Stimulated activated CD4-positive, alpha-beta T cell treated with anti-CD3 and anti-CD28 coated beads, Interleukin-15, amount 100 ng/mL, for 1 hour (primary cell): ENCODE data around the gene HRH1.
"Not testable (repeated sequence)": the region's sequence is repeated elsewhere in the genome, so short reads cannot be mapped to it uniquely, and the experiment has no call there.

Experiments
- DNase-seq, 2 donors: peaks; one replicate each; pipeline ENCODE4 v3.0.0-alpha.2; 2020; ENCODE audit warnings: low read depth in 1 of 2, low spot score in 1 of 2

HRH1 gene

DNA sequence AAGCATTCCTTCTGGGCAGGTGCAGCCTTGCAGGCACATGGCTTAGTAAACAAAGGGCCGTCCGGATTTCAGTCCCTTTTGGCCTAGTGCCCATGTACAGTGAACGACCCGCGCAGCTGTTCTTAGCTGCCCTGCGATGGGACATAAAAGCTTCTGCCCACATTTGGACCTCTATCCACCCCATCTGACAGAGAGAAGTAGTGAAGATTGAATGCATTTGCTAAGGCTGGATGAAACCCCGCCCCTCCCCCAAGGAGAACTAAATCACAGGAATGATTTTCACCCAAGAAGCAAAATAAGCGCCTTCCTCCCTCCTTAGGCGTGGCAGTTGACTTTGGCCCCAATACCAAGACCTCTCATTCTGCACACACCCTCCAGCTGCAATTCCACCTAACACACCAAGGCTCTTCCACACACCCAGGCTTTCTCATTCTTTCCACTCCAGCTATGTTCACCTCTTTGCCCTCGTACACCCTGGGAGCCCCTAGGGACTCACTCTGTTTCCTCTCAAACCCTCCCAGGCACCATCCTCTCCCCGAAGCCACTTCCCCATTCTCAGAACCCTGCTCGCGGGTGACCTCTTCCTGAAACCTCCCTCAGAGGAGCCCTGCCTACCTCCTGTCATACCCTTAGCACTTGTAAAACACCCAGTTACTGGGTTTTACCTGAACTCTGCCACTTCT is 14.1 kb upstream of the HRH1 start:
- DNase-seq = no peak

DNA sequence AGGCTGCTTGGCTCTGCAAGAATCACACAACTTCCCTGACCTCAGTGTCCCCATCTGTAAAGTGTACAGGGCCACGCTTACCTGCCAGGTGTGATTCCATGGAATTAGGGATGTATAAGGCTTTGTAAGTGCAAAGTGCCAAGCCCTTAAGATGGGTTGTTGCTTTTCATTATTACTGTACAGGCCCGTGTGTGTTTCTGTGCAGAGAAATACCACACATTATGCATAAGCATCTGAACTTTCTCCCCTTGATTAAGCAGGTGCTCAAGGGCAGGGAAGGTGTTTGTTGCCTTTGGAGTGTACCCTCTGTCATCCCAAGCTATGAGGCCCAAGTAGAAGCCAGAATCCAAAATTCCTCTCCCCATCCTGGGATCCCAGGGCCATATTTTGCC is 13.6 kb upstream of the HRH1 start:
- DNase-seq = no peak

DNA sequence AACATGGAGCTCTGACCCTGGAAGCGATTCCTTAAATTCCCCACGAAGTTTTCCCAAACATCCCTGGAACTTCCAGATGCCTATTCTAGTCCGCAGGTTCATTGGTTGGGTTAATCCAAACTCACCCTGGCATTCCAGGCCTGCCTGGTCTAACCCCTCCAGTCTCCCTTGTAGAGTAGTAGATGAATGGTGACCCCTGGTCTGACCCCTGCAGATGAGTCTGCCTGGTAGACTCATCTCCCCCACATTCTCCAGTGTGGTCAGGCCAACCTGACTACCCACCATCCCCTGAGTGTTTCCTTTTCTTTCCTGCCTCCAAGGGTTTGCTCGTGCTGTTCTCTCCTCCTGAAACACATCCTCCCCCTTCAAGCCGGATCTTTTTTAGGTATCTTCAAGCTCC is 10.8 kb upstream of the HRH1 start:
- no peak for DNase-seq

DNA sequence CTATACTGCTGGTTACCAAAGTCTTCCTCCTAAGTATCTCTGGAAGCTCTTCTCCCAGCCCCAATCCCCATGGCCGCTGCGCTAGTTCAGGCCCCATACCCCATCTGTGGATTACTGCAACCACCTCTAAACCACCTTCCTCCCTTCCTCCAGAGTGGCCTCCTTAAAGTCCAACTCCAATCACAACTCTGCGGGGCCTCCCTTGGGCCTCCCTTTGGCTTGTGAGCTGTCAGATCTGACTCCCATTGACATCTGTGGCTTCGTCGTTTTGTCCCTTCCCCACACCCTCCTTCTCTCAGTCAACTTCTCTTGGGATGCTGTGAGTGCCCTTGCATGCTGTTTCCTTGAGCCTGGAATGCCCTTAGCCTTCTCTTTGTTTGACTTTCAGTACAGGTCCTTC is 9.3 kb upstream of the HRH1 start:
- DNase-seq = no peak

DNA sequence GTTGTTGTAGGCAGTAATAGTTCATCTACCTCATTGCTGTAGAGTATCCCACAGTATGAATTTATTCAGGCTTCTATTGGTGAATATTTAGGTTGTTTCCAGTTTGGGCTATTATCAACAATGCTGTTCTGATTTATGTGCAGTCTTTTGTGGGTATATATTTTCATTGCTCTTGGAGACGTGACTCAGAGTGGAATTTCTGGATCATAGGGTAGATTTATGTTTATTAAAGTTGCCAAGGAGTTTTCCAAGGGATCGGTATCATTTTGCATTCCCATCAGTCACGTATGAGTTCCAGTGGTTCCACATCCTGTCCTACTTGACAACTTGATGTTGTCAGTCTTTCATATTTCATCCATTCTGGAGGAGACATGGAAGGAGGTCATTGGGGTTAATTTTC is 8.4 kb upstream of the HRH1 start:
- no peak for DNase-seq

DNA sequence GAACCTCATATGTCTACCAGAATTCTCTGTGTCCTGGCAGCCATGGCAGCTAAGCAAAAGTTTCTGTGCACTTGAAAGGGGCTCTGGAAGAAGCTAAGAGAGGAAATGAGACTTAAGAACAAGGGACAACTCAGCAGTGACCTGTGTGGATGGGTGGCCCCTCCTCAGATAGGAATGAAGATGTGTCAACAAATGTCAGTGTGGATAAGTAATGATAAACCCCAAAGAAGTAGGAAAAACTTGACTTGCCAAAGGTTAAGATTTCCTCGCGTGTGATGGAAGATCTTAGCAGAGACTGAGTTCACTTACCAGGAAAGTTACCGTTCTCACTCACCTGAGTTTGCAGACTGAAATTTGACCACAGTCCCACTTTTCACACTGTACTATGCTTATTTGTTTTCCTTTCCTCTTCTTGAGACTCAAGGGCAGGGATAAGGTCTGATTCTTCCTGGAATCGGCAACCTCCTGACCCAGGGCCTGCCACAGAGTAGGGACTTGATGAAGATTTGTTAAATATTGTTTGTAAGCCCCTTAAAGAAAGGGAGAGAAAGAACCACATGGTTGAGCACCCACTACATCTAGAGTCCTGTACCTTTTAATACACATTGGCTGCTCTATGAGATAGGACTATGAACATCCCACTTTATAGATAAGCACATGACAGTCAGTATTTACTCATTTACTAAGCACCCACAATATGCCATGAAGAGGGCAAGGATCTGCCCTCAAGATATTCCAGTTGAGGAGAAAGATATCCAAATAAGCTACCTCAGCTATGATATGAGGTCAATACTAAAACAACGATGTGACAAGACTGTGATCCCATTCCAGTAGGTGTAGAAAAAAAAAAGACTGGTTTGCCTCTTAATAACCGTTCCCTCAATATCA is 7.3 kb upstream of the HRH1 start:
- DNase-seq = no peak

DNA sequence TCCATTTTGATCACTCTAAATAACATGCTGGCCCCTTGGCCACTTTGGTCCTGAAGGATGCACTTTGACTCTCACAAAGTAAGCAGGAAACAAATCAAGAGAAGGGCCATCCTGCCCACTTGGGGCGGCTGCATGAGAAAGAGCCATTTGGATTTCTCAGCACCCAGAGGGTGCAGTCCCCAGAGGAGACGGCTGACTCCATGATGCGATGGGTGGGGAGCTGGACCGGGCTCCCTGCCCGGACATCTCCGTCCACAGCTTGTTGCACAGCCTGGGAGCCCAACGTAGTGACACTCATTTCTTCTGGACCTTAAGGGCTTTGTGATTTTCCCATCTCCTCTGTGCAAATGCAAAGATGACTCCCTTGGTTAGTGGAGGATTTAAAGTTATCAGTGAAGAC is 4.0 kb upstream of the HRH1 start:
- DNase-seq = no peak

DNA sequence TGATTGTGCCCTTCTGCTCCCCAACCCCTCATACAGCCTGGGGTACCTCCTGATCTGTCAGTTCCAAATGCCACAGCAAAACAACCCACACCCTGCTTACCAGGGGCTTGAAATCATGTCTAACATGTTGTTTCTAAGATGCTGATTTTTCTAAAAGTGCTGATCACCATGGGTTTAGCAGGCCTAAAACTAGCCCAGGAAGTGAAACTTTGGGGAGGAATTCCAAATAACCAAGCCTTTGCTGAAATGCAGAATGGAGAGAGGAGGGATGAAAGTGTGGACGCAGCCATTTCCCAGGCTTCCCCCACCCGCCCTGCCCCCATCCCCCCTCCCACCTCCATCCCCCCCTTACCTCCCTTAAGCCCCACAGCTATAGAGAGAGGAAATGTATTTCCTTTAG is 2.0 kb upstream of the HRH1 start:
- DNase-seq = no peak

DNA sequence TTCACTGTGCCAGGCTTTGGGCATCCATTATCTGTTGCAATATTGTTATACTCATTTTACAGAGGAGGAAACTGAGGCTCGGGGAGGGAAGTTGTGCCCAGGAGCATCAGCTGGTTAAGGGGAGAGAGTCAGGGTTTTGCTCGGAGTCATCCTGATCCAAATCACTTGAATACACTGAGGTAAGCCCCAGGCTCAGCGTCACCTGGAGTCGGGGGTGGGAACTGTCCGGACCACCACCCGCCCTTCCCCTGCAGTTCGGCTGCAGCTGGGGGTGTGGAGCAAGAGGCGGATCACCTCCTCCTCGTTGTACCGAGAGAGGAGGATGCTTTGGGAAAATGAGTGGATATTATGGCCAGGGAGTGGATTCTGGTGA is 646 bp downstream of the HRH1 start:
- DNase-seq = no peak

DNA sequence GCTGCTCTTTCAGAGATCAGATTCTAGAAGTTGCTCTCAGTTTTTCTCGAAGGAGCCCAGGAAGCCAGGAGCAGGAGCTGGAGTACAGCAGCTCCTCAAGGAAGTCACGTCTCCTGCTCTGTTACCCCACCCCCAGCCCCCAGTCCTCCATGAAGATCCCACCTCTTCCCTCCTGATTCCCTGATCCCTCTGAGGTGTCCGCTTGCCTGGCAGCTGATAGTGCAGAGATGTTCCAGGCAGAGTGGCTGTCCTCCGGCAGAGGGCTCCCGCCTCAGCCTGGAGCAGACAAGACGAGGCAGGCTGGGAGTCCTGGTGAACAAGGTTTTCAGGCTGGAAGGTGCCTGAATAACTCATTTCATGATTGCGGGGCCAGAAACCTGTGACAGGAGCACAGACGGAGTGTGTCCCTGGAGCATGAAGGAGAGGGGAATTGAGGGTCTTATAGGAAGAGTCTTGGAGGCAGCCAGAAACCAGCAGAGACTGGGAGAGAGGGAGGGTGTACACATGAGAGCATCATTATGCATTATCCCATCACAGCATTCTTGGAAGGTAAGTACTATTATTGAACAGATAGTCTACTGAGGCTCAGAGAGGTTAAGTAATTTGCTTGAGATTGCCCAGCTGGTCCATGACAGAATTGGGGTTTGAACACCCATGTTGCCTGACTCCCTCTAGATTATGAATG is 1.2 kb downstream of the HRH1 start:
- DNase-seq = no peak

DNA sequence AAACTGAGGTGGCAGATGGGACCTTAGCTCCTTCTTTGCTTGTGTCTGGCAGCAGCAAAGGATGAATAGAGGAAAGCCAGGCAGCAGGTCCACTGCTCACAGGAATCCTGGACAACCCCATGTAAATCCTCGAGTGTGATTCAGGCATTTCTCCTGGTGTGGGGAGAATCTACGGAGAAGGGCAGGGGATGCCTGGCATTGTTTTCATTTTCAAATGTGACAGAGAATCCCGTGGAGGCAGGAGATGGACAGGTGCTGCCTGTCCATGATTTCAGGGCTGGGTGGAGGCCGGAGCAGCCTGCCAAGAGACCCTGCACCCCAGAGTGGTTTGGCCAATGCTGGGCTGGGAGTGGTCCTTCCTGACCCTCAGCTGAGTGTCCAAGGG is 1.7 kb downstream of the HRH1 start:
- no peak for DNase-seq

DNA sequence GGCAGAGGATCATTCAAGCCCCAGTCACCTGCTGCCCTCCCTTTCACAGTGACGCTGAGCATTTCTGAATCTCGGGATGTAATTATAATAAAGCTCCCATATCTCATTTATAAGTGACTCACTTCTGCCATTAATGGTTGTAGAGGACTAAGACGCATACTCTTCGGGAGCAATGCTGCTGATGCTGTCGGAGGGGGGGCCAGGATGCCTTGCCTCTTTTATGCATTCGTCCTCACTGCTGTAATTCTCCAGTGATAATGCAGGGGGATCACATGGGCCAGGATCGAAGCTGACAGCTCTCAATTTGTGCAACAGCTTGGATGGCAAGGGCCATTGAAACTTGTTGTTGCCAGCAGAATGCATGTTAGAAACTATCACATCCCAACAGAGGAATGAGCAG is 3.1 kb downstream of the HRH1 start:
- DNase-seq = no peak

DNA sequence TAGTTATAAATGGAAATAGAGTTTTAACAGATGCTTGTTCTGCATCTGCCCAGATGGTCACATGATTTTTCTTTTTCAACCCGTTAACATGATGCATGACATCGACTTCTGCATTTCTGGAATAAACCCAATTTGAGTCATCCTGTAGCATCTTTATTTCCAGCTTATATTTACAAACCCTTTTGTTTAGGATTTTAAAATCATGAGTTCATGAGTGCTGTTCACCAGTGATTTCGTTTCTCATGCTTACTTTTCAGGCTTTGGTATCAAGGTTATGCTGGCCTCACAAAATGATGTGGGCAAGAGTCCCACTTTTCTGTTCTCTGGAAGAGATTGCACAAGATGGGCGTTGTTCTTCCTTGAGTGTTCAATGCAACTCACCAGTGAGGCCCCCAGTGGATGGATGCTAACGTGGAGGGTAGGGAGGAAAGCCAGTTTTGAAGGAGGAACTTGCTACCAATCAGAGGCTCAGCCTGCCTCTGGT is 5.2 kb downstream of the HRH1 start:
- no peak for DNase-seq

DNA sequence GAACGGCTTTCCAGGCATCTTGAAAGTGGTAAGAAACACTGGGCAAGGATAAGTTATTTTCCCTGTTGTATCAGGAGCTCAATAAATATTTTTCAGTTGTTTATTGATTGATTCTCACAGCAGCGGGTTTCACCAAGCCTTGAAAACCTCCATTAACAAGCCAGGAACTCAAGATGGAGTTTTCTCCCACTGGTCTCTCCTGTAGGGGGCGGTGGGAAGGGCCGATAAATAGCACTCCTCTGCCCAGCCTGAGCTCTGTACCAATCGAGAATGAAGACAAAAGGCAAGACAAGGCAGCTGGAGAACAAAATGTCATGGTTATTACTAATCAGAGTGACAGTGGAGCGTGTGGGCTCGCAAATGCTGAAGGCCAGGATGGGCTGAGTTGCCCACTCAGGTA is 7.4 kb downstream of the HRH1 start:
- no peak for DNase-seq

DNA sequence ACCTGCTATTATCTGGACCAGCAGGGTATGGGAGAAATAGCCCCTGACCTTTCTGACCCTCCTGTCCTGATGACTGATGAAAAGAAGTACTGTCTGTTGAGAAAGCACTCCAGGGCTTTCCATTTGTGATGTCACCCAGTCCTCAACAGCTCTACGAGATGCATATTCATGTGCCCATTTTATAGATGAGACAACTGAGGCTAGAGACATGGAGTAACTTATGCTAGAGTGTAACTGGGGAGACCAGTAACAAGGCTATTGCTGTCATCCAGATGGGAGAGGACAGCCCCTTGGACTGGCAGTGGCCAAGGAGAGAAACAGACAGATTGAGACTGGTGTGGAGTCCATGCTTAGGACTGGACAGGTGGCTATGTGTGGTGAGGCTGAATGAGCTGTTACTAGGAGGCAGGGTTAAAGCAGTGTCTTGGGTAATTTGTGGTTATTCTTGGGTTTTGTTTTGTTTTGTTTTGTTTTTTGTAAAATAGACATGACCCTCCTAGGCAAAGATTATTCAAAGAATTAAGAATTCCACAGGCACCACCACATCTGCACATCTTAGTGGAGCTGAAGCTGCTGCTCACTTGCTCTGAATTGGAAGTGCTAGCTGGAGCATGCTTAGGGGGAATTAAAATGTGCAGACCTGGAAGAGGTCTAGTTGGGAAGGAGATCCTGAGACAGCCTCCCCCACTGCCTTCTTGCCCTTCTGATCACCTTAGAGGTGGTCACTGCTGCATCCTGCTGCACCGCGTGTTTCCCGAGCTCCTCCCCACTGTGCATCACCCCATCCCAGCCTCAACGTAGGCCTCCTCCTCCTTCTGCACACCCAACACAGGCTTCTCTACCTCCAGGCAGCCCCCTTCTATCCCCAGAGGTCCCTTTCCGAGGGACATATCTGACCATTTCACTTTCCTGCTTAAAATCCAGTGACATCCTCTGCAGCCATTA is 8.4 kb downstream of the HRH1 start:
- DNase-seq = no peak

DNA sequence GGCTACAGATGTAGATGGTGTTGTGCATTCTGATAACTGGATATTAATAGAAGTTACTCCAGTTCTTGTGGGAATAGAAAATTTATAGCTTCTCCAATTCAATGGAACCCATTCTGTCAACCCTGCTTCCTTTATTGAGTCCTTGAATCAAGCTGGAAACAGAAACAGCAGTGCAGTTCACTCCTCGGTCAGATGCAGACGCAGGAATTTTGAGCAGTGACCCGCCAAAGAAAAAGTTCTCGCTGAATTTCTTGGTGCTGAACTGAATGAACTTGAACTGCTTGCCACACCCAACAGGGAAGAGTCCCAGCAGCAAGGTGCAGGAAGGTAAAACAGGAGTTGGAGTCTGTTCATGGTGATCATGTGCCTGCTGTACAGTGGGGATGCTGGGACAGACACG is 10.3 kb downstream of the HRH1 start:
- no peak for DNase-seq

DNA sequence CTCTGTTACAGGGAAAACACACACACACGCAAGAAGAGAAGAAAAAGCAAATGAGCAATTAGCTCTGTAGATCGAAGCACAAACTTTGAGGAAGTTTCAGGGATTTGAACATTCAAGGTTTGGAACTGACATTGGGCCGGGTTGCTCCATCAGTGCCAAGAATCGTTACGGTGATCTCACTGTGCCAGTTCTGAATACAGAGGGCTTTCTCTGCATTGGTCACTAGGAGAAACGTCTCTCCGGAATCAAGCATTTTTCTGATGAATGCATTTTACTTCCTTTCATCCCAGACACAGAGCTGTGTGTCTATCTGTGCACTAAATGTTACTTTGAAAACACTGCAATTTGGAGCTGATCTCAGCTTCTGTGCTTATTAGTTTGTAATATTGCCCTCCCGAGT is 11.2 kb downstream of the HRH1 start:
- no peak for DNase-seq

DNA sequence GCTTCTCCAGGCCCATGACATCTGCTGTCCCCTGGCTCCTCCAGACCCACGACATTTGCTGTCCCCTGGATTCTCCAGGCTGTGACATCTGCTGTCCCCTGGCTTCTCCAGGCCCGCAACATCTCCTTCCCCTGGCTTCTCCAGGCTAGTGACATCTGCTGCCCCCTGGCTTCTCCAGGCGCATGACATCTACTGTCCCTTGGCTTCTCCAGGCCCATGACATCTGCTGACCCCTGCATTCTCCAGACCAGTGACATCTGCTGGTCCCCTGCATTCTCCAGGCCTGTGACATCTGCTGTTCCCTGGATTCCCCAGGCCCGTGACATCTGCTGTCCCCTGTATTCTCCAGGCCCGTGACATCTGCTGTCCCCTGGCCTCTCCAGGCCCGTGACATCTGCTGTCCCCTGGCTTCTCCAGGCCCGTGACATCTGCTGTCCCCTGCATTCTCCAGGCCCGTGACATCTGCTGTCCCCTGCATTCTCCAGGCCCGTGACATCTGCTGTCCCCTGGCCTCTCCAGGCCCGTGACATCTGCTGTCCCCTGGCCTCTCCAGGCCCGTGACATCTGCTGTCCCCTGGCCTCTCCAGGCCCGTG is 12.6 kb downstream of the HRH1 start:
- DNase-seq = not testable (repeated sequence)

DNA sequence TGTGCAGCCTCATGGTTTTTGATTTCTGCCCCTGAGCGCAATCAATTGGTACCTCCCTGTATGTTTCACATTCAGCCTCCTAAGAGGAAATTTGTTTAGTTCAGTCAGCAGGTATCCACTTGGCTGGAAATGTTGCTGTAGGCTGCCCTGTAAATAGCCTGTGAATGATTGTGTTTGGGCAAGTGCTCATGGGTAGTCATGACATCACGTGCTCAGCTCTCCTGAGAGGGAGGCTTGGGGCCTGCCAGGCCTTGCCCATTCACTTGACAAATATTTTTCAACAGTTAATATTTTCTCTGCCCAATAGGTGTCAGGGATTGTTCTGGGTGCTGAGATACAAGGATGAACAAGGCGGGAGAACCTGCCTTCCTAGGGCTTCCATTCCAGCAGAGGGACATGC is 13.3 kb downstream of the HRH1 start:
- DNase-seq = no peak

DNA sequence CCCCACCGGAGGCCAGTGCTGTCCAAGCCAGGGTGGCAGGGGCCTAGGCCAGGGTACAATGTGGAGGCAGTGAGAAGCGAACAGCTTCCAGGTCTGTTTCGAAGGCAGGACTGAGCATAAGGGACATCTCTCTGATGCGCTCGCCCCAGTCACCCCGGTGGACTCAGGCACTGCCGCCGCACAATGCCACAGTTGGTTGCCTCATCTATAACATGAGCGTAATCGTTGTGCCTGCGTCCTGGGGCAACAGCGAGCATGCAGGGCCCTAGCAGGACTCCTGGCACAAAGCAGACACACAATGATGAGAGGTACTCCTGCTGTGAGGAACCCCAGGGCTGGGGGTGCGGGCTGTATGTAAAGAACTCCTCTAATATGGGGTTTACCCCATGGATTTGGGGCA is 14.1 kb downstream of the HRH1 start:
- no peak for DNase-seq
